Body of pancreas (tissue), 4 donors: ENCODE results near the gene MTREX.

Experiments used
- POLR2A ChIP-seq, 3 donors: fragments of 450-650 bp; IDR thresholded peaks; one replicate each; pipeline ENCODE4 v1.6.1; 2016; ENCODE audit warnings: antibody characterized with exemption in 3 of 3, mild to moderate bottlenecking in 2 of 3
- TF ChIP-seq, protein P1 (sequence below), 7 experiments: fragments of 450-650 bp in 4 of 7; fragments of 200-600 bp in 3 of 7; sonication (generic) in 3 of 7; IDR thresholded peaks; one replicate each; pipeline ENCODE4 v1.5.1; 2016 to 2019; ENCODE audit warnings: antibody characterized with exemption in 7 of 7

DNA sequence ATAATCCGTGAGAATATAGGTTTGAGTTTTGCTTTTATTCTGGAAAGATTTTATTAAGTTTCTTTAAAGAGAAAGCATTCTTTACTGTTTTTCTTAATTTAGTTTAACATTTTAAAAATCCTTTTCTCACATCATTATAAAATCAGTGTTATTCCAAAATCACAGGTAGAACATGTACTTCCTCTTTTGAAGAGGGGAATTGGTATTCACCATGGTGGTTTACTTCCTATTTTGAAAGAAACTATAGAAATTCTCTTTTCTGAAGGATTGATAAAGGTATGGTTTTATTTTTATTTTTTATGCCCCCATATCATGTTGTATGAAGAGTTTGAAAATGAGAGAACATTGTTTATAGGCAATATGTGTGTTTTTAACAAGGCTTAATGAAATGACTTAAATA, 43.0 kb downstream of the MTREX start:
- TF ChIP-seq, protein P1, sequence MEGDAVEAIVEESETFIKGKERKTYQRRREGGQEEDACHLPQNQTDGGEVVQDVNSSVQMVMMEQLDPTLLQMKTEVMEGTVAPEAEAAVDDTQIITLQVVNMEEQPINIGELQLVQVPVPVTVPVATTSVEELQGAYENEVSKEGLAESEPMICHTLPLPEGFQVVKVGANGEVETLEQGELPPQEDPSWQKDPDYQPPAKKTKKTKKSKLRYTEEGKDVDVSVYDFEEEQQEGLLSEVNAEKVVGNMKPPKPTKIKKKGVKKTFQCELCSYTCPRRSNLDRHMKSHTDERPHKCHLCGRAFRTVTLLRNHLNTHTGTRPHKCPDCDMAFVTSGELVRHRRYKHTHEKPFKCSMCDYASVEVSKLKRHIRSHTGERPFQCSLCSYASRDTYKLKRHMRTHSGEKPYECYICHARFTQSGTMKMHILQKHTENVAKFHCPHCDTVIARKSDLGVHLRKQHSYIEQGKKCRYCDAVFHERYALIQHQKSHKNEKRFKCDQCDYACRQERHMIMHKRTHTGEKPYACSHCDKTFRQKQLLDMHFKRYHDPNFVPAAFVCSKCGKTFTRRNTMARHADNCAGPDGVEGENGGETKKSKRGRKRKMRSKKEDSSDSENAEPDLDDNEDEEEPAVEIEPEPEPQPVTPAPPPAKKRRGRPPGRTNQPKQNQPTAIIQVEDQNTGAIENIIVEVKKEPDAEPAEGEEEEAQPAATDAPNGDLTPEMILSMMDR (IDR thresholded peaks at IDR 0.05), result no peak
- TF ChIP-seq POLR2A (IDR thresholded peaks at IDR 0.05), result no peak
